WERI-Rb-1 (cell line): ENCODE results near the gene BAHCC1.
A peak's percentile ranks its signal among the peaks of the same experiment; 100 is the strongest.

Experiments used
- DNase-seq: peaks from one replicate; pipeline ENCODE4 v3.0.0-alpha.2; 2020
- H3K27ac ChIP-seq: fragments of 250-450 bp; sonication (Bioruptor Pico); 2 replicates; pipeline ENCODE4 v1.5.1; 2020; ENCODE audit warnings: mild to moderate bottlenecking, moderate library complexity
- H3K27me3 ChIP-seq: fragments of 250-450 bp; sonication (Bioruptor Pico); 2 replicates; pipeline ENCODE4 v1.5.1; 2021; ENCODE audit warnings: mild to moderate bottlenecking, low read depth, moderate library complexity; ENCODE audit not compliant: insufficient read depth, severe bottlenecking
- H3K36me3 ChIP-seq: fragments of 250-450 bp; sonication (Bioruptor Pico); 2 replicates; pipeline ENCODE4 v1.5.1; 2020; ENCODE audit warnings: mild to moderate bottlenecking, moderate library complexity
- H3K4me3 ChIP-seq: 2 replicates; pipeline ENCODE4 v1.5.1; 2011; ENCODE audit warnings: low read depth, mild to moderate bottlenecking, control low read depth, low read length
- H3K9me3 ChIP-seq: fragments of 250-450 bp; sonication (Bioruptor Pico); 2 replicates; pipeline ENCODE4 v1.5.1; 2021; ENCODE audit warnings: mild to moderate bottlenecking, moderate library complexity; ENCODE audit not compliant: severe bottlenecking
- CTCF ChIP-seq: IDR thresholded peaks from 2 replicates; pipeline ENCODE4 v1.5.1; 2011; ENCODE audit warnings: low read depth, mild to moderate bottlenecking, control low read depth, inconsistent platforms, low read length

The BAHCC1 gene

GRCh38 chr17:81503619-81504018 is 108.4 kb downstream of the BAHCC1 start:
- Histone ChIP-seq H3K4me3 (no peak overlapping the region), H3K9me3 (peaks cover 2% of the 10 kb centered on the region), H3K36me3 (peaks cover 8% of the 10 kb centered on the region), H3K27ac (no peak overlapping the region), H3K27me3 (no peaks in the 10 kb centered on the region)
- no peak for TF ChIP-seq CTCF
- DNase-seq, result no peak

DNA sequence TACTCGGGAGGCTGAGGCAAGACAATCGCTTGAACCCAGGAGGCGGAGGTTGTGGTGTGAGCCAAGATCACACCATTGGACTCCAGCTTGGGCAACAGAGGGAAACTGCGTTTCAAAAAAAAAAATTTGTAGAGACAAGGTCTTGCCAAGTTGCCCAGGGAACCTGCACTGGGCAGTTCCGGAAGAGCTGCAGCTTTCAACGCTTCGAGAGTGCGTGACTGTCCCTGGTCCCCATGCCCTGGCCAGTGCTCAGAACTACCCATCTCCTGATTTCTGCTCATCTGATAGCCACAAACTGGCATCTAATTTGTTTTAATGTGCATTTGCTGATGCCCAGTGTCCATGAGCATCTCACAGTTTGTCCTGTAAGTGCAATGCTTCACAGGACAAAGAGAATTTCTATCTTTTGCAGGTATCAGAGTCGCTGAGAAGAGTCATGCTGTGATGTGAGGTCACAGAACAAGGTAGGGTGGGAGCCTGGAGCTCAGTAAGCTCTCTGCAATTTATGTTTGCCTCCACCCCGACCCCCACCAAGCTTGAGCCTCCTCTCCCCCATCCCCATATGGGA is 113.5 kb downstream of the BAHCC1 start:
- no peak overlapping the region for H3K4me3 ChIP-seq
- H3K27me3 ChIP-seq, result no peaks in the 10 kb centered on the region
- H3K9me3 ChIP-seq, result peaks cover 2% of the 10 kb centered on the region
- H3K36me3 ChIP-seq, result peaks cover 45% of the 10 kb centered on the region
- H3K27ac ChIP-seq, result no peak overlapping the region
- no peak for TF ChIP-seq CTCF
- DNase-seq, result peak; percentile 33

DNA sequence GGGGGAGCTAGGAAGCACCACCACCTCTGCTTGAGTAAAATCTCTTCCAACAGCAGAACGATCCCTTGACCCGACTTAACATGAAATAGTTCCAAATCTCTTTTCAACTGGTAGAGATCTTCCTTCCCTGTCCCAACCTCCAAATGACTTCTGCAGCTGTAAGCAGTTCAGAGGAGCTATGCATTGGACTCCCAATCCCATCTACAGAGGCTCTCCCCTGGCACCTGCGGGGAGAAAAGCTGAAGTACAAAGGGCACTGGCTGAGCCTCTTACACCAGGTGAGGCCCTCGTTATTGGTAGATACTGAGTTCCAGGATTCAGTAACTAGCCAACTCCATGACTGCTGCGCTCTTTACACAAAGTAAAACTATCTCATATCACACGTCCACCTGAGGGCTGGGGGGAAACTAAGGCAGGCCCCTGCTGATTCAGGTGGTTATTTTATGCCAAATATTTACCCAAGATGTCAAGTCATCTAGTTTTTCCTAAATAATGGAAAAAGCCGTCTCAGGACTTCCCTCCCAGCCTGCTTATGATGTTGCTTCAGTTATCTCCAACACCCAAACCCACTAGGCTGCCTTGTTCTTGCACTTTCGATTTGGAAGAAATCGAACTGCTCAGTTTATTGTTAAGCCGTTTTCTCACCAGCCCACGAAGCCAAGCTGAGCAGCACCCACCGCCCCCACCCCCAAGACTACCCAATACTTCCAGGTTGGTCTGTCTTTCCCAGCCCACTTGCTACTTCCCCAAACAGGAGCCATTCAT is 114.1 kb downstream of the BAHCC1 start:
- Histone ChIP-seq H3K36me3 (peaks cover 45% of the 10 kb centered on the region), H3K27me3 (no peaks in the 10 kb centered on the region), H3K27ac (0 out of 2 replicates have a peak overlapping the region, but pooled peaks have one; percentile 1), H3K4me3 (peak overlapping the region; percentile 60), H3K9me3 (peaks cover 2% of the 10 kb centered on the region)
- no peak for TF ChIP-seq CTCF
- DNase-seq, result no peak

- no peak for TF ChIP-seq CTCF
- Histone ChIP-seq H3K27me3 (no peaks in the 10 kb centered on the region), H3K4me3 (peak overlapping the region; percentile 60), H3K36me3 (peaks cover 45% of the 10 kb centered on the region), H3K9me3 (peaks cover 2% of the 10 kb centered on the region), H3K27ac (0 out of 2 replicates have a peak overlapping the region, but pooled peaks have one; percentile 1)
- peak; percentile 25 for DNase-seq
Measured at GRCh38 chr17:81509972-81510784, 114.9 kb downstream of the BAHCC1 start.

DNA sequence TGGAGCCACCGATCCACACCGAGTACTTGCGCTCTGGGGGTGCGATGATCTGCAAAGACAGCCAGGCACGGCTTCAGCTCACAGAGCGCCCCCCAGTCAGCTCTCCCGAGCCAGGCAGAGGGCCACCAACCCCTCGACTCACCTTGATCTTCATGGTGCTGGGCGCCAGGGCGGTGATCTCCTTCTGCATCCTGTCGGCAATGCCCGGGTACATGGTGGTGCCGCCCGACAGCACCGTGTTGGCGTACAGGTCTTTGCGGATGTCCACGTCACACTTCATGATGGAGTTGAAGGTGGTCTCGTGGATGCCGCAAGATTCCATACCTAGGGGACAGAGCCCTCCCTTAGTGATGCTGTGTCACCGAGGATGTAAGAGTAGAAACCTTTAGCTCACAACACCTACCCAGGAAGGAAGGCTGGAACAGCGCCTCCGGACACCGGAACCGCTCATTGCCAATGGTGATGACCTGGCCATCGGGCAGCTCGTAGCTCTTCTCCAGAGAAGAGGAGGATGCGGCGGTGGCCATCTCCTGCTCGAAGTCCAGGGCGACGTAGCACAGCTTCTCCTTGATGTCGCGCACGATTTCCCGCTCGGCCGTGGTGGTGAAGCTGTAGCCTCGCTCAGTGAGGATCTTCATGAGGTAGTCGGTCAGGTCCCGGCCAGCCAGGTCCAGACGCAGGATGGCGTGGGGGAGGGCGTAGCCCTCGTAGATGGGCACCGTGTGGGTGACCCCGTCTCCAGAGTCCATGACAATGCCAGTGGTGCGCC is 115.7 kb downstream of the BAHCC1 start:
- H3K4me3 ChIP-seq, result peak overlapping the region; percentile 60
- H3K9me3 ChIP-seq, result peaks cover 2% of the 10 kb centered on the region
- peaks cover 45% of the 10 kb centered on the region for H3K36me3 ChIP-seq
- TF ChIP-seq CTCF, result 0 out of 2 replicates have a peak, but pooled peaks have one; percentile 2
- peak; percentile 25 for DNase-seq
- H3K27ac ChIP-seq, result peak overlapping the region; percentile 75; the same call in 1 of the 2 replicates
- no peaks in the 10 kb centered on the region for H3K27me3 ChIP-seq
